AG04450 (cell line): ENCODE data around the gene SORCS2. TPM values are rescaled to one million over a fixed set of nuclear protein-coding genes. Genes with fewer than 3 reads are reported as not detected.

ENCODE experiments used
- CTCF ChIA-PET: fragments of 300-600, 350-600 bp; formaldehyde crosslinking; extraction: SDS; loops from one replicate; lab custom pipeline; 2022; ENCODE audit warnings: antibody characterized with exemption, inconsistent platforms; lab: Charles Lee
- POLR2A ChIA-PET: fragments of 350-600 bp; formaldehyde crosslinking; extraction: SDS; loops from one replicate; lab custom pipeline; 2021; ENCODE audit warnings: antibody characterized with exemption, inconsistent platforms; lab: Yijun Ruan, JAX
- DNase-seq: peaks from one replicate; pipeline ENCODE4 v3.0.0-alpha.2; 2011; ENCODE audit warnings: low read depth, low spot score
- H3K27ac ChIP-seq: one replicate; pipeline ENCODE4 v1.5.1; 2012; ENCODE audit warnings: low read depth, low read length, control low read depth
- H3K27me3 ChIP-seq: one replicate; pipeline ENCODE4 v1.6.0; 2012; ENCODE audit warnings: low read length; ENCODE audit not compliant: control insufficient read depth, insufficient read depth
- H3K4me3 ChIP-seq: 2 replicates; pipeline ENCODE4 v1.5.1; 2011; ENCODE audit warnings: mild to moderate bottlenecking, low read depth, low read length, control low read depth
- H3K9me3 ChIP-seq: 2 replicates; pipeline ENCODE4 v1.5.1; 2012; ENCODE audit warnings: low read length; ENCODE audit not compliant: control insufficient read depth, insufficient read depth
- polyA plus RNA-seq: library from polyadenylated mRNA; depleted of rRNA; stranded (reverse); fragments of >200 nt; gene quantifications from 2 replicates; pipeline ENCODE4 v1.2.3, GENCODE V29; 2011
- TF ChIP-seq, protein P1 (sequence below): IDR thresholded peaks from 2 replicates; pipeline ENCODE4 v1.5.1; 2011; ENCODE audit warnings: low read depth, low read length, control low read depth, inconsistent platforms

The SORCS2 gene
- polyA plus RNA-seq, 1 experiment, result 0.29 TPM

DNA sequence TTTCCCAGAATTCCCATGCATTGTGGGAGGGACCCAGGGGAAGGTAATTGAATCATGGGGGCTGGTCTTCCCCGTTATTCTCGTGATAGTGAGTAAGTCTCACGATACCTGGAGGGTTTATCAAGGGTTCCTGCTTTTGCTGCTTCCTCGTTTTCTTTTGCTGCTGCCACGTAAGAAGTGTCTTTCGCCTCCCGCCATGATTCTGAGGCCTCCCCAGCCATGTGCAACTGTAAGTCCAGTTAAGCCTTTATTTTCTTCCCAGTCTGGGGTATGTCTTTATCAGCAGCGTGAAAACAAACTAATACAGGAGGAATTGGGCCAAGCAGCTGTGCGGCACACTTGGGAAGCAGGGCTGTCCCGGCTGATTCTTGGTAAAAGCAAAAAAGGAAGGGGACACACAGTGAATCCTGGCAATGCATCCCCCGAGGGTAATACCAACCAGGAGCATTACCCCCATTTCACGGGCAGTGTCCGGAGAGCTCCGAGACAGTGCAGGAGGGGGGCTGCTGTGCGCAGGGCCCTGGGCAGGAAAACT lies 561.7 kb downstream of the SORCS2 start:
- H3K9me3 ChIP-seq, result no peaks in the 10 kb centered on the region
- H3K27ac ChIP-seq, result no peak overlapping the region
- no peak for DNase-seq
- TF ChIP-seq, protein P1, sequence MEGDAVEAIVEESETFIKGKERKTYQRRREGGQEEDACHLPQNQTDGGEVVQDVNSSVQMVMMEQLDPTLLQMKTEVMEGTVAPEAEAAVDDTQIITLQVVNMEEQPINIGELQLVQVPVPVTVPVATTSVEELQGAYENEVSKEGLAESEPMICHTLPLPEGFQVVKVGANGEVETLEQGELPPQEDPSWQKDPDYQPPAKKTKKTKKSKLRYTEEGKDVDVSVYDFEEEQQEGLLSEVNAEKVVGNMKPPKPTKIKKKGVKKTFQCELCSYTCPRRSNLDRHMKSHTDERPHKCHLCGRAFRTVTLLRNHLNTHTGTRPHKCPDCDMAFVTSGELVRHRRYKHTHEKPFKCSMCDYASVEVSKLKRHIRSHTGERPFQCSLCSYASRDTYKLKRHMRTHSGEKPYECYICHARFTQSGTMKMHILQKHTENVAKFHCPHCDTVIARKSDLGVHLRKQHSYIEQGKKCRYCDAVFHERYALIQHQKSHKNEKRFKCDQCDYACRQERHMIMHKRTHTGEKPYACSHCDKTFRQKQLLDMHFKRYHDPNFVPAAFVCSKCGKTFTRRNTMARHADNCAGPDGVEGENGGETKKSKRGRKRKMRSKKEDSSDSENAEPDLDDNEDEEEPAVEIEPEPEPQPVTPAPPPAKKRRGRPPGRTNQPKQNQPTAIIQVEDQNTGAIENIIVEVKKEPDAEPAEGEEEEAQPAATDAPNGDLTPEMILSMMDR, result no peak
- no peak overlapping the region for H3K4me3 ChIP-seq
- ChIA-PET CTCF (no interaction called here), POLR2A (no interaction called here)
- no peaks in the 10 kb centered on the region for H3K27me3 ChIP-seq

DNA sequence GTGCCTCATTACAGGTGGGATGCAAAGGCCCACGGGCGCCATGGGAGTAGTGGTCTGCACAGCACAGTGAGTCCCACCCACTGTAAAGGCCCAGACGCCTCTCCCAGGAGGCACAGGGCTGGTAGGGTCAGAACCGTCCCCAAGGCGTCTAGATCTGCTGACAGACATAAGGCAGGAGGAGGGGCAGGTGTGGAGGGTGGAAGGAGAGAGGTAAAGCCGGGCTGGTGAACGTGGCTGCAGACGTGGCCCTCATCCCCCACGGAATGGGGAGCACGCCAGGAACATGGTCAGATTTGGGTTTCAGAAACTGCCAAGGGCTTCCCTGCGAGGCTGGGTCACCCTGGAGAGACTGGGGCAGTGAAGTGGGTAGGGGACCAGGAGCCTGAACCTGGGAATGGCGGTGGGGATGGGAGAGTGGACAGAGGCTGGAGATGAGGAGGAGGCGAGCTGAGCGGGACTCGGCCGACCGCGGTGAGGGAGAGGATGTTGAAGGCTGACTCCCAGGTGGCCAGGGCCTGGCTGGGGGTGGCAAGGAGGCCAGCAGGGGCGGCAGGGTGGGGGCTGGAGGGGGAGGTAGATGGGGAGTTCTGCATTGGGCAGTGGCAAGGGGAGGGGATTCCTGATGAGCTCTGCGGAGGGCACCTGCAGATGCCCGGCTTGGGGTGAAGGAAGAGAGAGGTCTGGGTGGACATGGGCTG lies 562.4 kb downstream of the SORCS2 start:
- no peaks in the 10 kb centered on the region for H3K9me3 ChIP-seq
- DNase-seq, result no peak
- no peaks in the 10 kb centered on the region for H3K27me3 ChIP-seq
- no peak overlapping the region for H3K4me3 ChIP-seq
- H3K27ac ChIP-seq, result no peak overlapping the region
- ChIA-PET CTCF (no interaction called here), POLR2A (no interaction called here)
- TF ChIP-seq, protein P1, result no peak

DNA sequence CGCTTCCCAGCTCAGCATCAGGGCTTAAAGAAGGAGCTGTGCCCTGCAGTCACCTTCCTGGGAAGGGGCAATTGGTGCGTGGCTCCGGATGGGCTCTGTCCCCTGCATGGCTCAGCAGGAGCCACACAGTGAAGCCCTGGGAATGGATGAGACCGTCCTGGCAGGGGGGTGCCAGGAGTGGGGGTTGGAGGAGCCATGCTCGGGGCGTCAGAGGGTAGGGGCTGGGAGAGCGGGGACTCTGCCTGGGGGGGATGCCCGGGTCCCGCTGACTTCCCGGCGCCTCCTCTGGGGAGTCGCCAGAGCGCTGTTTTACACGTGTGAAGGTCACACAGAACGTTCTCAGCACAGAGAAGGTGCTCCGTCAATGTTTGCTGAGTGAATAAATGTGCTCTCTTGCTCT lies 563.2 kb downstream of the SORCS2 start:
- no peak for DNase-seq
- Histone ChIP-seq H3K27ac (peak overlapping the region; percentile 2), H3K4me3 (no peak overlapping the region), H3K9me3 (no peaks in the 10 kb centered on the region), H3K27me3 (no peaks in the 10 kb centered on the region)
- ChIA-PET POLR2A (no interaction called here), CTCF (no interaction called here)
- TF ChIP-seq, protein P1, result no peak

DNA sequence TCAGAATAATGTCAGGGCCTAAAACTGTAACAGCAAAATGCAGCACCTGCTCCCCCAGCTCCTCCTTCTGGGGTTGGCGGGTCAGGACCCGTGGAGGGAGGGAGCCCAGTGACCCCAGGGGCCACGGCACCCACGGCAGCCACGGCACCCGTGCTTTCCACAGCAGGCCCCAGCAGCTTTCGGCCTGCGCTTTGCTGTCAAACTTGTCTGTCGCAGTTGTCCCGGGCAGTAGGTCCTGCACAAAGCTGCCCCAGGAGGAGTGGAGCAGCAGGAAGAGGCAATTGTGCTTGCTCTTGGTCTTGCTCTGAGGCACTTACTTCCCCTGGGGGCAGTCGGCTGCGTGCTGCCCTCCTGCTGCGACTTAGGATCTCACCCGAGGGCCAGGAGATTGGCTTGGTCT lies 563.7 kb downstream of the SORCS2 start:
- ChIA-PET CTCF (no interaction called here), POLR2A (no interaction called here)
- DNase-seq, result no peak
- Histone ChIP-seq H3K27ac (no peak overlapping the region), H3K9me3 (no peaks in the 10 kb centered on the region), H3K27me3 (no peaks in the 10 kb centered on the region), H3K4me3 (no peak overlapping the region)
- TF ChIP-seq, protein P1, result no peak

DNA sequence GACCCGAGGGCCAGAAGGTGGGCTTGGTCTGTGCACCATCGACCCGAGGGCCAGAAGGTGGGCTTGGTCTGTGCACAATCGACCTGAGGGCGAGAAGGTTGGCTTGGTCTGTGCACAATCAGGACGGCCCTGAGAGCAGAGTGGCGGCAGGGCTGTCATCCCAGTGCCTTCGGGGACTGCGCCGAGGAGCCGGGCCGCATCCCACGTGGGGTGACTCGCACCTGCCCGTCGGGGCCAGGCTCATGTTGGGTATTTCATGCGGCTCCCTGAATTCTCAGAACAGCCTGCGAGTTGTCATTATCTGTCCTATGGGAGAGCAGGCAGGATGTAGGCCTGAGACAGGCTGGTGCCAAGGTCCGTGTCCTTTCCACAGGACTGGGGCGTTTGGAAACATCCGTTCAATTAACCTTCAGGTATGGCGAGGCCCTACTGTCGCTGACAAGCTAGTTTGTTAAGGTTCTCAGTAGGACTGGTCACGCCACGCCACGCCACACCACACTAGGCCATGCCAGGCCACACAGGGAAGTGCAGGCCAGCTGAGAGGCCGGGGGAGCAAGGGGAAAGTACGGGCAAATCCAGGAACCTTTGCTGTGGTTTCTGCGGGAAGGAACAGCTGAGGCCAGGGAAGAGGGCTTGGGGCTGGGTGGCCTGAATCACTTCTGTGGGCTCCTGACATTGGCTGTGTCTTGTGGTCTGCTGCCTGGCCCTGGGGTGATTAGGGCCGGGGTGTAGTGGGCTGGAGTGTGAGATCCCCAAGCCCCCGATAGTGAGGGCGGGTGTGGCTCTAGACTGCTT lies 564.4 kb downstream of the SORCS2 start:
- H3K27ac ChIP-seq, result no peak overlapping the region
- no peaks in the 10 kb centered on the region for H3K27me3 ChIP-seq
- H3K4me3 ChIP-seq, result no peak overlapping the region
- TF ChIP-seq, protein P1, result no peak
- DNase-seq, result no peak
- ChIA-PET POLR2A (no interaction called here), CTCF (no interaction called here)
- H3K9me3 ChIP-seq, result no peaks in the 10 kb centered on the region
